Choroid plexus epithelial cell (primary cell): ENCODE results near the gene UBE2H.

Source experiments
- DNase-seq: peaks from one replicate; pipeline ENCODE4 v3.0.0-alpha.2; 2010; ENCODE audit warnings: low read depth
- H3K4me3 ChIP-seq: 2 replicates; pipeline ENCODE4 v1.5.1; 2011; ENCODE audit warnings: low read depth, mild to moderate bottlenecking, control low read depth, low read length, moderate library complexity
- CTCF ChIP-seq: conservative IDR thresholded peaks from 2 replicates; pipeline ENCODE4 v1.5.1; 2011; ENCODE audit warnings: low read depth, mild to moderate bottlenecking, control low read depth, inconsistent platforms, low read length, moderate library complexity

UBE2H gene

GRCh38 chr7:129785685-129786514, 166.9 kb downstream of the UBE2H start:
- no peak for DNase-seq
- H3K4me3 ChIP-seq = no peak overlapping the region
- no peak for TF ChIP-seq CTCF

- DNase-seq = no peak
- no peak overlapping the region for H3K4me3 ChIP-seq
- TF ChIP-seq CTCF = no peak
Measured at GRCh38 chr7:129784783-129785684, 167.7 kb downstream of the UBE2H start.

GRCh38 chr7:129784437-129784782, 168.3 kb downstream of the UBE2H start:
- no peak for DNase-seq
- H3K4me3 ChIP-seq = no peak overlapping the region
- TF ChIP-seq CTCF = no peak

DNA sequence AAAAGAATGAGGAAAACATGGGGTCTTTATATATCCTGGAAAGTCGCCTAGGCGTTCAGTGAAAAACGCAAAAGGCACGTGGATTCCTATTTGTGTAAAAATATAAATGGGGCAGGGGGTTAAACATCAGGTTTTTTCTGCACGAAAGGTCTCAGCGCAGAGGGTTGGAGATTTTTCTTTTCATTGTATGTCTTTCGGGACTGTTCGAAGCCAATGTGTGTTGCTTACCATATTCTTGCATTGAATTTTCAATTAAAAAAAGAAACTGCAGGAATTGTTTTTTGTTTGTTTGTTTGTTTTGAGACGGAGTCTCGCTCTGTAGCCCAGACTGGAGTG, 169.2 kb downstream of the UBE2H start:
- no peak for TF ChIP-seq CTCF
- DNase-seq = no peak
- H3K4me3 ChIP-seq = no peak overlapping the region

DNA sequence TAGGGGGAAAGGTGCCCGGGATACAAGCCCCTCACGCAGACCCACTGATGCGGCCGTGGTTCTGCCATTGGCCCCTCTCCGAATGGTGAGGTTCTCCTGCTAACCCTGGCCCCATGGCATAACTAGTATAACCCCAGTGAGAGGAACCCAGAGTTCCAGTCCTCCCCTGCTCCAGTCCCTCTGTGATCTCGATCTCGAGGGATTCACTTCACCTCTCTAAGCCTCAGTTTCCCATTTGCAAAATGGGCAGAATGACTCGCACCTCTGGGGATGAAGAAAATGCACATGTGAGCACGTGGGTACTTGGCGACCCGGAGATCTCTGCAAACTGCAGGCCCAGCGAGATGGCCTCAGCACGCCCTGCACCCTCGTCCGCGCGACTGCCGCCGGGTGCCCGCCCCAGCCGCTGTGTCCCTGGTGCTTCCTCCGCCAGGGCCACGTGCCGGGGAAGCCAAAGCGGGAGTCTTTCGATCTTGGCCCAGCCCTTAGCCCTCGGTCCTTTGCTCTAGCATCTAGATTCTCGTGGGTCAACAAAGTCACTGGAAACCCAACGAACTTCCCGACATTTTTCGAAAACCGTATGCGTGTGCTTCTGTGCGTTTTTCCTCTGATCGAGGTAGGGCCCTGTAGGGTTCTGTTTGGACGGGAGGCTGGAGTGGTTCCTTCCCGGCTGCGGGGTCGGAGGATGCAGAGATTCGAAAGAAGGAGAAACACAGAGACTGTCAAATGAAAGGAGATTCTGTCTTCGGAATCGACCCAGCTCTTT, 169.8 kb downstream of the UBE2H start:
- no peak overlapping the region for H3K4me3 ChIP-seq
- DNase-seq = no peak
- TF ChIP-seq CTCF = no peak

- DNase-seq = no peak
- TF ChIP-seq CTCF = no peak
- no peak overlapping the region for H3K4me3 ChIP-seq
Measured at GRCh38 chr7:129781928-129782817, 170.6 kb downstream of the UBE2H start.
